ENCODE results near the gene SUMO1. TPM values are rescaled to one million over a fixed set of nuclear protein-coding genes. Genes with fewer than 3 reads are reported as not detected.
"Not testable (repeated sequence)": the region's sequence is repeated elsewhere in the genome, so short reads cannot be mapped to it uniquely, and the experiment has no call there.

The SUMO1 gene
- 131 and 135 TPM in 2 replicates for total RNA-seq
- long read RNA-seq, transcript SUMO1-203 (5 exons, 1,536 nt), result major isoform, 389 of 415 reads
- long read RNA-seq, transcript SUMO1-205 (5 exons, 534 nt), result minor isoform, 10 of 415 reads
- long read RNA-seq, transcript SUMO1-201 (4 exons, 831 nt), result minor isoform, 10 of 415 reads
- long read RNA-seq, partial matches to known transcripts, result 0 of 415 reads
- long read RNA-seq, other reads (novel, unspliced or antisense), result 6 of 415 reads

GRCh38 chr2:202238234-202239197 lies at the start of gene SUMO1:
TSS of gene SUMO1 (minus strand) at chr2:202238597. CDS start at chr2:202238451, 146 bp downstream.
- H3K4me1 Mint-ChIP-seq (ENCODE audit: low read depth), result peaks cover 12% of the 10 kb centered on the region

DNA sequence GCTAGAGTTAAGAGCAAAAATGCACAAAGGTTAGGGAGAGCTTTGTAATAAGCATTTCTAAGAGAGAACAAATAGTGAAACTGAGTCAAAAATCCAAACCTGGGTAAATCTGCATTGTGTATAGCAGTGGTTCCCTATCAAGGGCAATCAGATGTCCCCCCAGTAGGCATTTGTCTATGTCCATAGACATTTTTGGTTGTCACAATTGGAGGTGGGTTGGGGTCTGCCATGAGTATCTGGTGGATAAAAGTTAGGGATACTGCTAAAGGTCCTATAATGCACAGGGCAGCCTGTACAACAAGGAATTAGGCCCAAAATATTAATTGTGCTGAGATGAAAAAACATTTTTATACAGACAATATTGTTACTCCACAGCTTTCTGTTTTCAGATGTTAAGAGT lies 48.2 kb upstream of the SUMO1 start:
- Mint-ChIP-seq H3K27ac (no peak overlapping the region), H3K9me3 (ENCODE audit: low read depth) (no peaks in the 10 kb centered on the region), H3K36me3 (ENCODE audit: insufficient read depth) (peaks cover 26% of the 10 kb centered on the region), H3K4me1 (ENCODE audit: low read depth) (no peaks in the 10 kb centered on the region), H3K27me3 (no peaks in the 10 kb centered on the region), H3K4me3 (ENCODE audit: low read depth) (no peak overlapping the region)
- DNase-seq (ENCODE audit: low spot score, unreplicated experiment), result no peak
- TF ChIP-seq CTCF (IDR thresholded peaks at IDR 0.05; ENCODE audit: unreplicated experiment), result no peak

More at GRCh38 chr2:202238234-202239197, at the start of gene SUMO1:
- Mint-ChIP-seq H3K4me3 (ENCODE audit: low read depth) (peak within 1 kb of the TSS; percentile 99), H3K9me3 (ENCODE audit: low read depth) (no peaks in the 10 kb centered on the region), H3K36me3 (ENCODE audit: insufficient read depth) (no peaks in the 10 kb centered on the region), H3K27ac (peak within 1 kb of the TSS; percentile 99), H3K27me3 (no peaks in the 10 kb centered on the region)
- peak; percentile 72 for DNase-seq (ENCODE audit: low spot score, unreplicated experiment)
- TF ChIP-seq CTCF (IDR thresholded peaks at IDR 0.05; ENCODE audit: unreplicated experiment), result peak; percentile 15

GRCh38 chr2:202278944-202279343 lies 40.5 kb upstream of the SUMO1 start:
- H3K27ac Mint-ChIP-seq, result no peak overlapping the region
- no peaks in the 10 kb centered on the region for H3K27me3 Mint-ChIP-seq
- no peak overlapping the region for H3K4me3 Mint-ChIP-seq (ENCODE audit: low read depth)
- no peaks in the 10 kb centered on the region for H3K4me1 Mint-ChIP-seq (ENCODE audit: low read depth)
- peak; percentile 44 for TF ChIP-seq CTCF (IDR thresholded peaks at IDR 0.05; ENCODE audit: unreplicated experiment)
- DNase-seq (ENCODE audit: low spot score, unreplicated experiment), result no peak
- H3K36me3 Mint-ChIP-seq (ENCODE audit: insufficient read depth), result peaks cover 11% of the 10 kb centered on the region
- no peaks in the 10 kb centered on the region for H3K9me3 Mint-ChIP-seq (ENCODE audit: low read depth)

DNA sequence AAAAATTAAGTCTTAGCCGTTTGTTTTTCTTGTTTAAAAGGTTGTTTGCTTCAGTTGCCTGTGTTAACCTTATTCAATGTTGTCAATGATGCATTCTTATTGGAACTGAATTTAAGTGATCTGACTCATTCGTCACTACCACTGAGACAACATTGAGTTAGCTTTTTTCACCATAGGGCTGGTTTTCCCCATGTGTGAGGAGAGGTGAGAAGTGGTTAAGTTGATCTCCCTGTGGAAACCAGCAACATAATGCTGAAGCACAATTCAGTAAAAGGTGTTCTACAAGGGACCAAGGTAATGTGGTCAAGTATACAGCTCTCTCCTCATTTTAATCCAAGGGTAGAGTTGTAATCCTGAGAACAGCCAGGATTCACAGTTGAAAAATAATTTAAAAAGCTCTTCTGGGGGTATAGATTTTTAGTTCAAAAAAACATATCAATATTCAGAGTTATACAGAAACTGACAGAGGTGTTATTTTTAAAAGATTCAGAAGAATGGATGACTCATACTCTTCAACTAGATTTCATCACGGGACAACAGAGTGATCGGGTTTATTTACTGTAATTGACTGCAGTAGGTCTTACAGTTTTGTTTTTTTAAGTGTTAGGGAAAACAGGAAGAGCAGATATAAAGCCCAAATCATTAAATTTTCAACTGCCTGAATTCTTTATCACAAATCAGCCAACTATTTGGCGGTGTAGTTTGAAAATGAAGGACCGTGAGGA lies 39.8 kb upstream of the SUMO1 start:
- no peaks in the 10 kb centered on the region for H3K4me1 Mint-ChIP-seq (ENCODE audit: low read depth)
- no peak overlapping the region for H3K4me3 Mint-ChIP-seq (ENCODE audit: low read depth)
- peaks cover 11% of the 10 kb centered on the region for H3K36me3 Mint-ChIP-seq (ENCODE audit: insufficient read depth)
- DNase-seq (ENCODE audit: low spot score, unreplicated experiment), result no peak
- H3K27ac Mint-ChIP-seq, result peak overlapping the region; percentile 27
- H3K27me3 Mint-ChIP-seq, result no peaks in the 10 kb centered on the region
- no peaks in the 10 kb centered on the region for H3K9me3 Mint-ChIP-seq (ENCODE audit: low read depth)
- no peak for TF ChIP-seq CTCF (IDR thresholded peaks at IDR 0.05; ENCODE audit: unreplicated experiment)

GRCh38 chr2:202276078-202276720 lies 37.8 kb upstream of the SUMO1 start:
- H3K4me3 Mint-ChIP-seq (ENCODE audit: low read depth); H3K27ac Mint-ChIP-seq; H3K9me3 Mint-ChIP-seq (ENCODE audit: low read depth); H3K36me3 Mint-ChIP-seq (ENCODE audit: insufficient read depth); DNase-seq (ENCODE audit: low spot score, unreplicated experiment); H3K4me1 Mint-ChIP-seq (ENCODE audit: low read depth); H3K27me3 Mint-ChIP-seq: not testable (repeated sequence)
